Body of pancreas (tissue), 4 donors: Measurements from ENCODE around the gene UCP2. TPM values are rescaled to one million over a fixed set of nuclear protein-coding genes. Genes with fewer than 3 reads are reported as not detected.

Experiments
- ATAC-seq: fragments of 150-250 bp; one replicate; pipeline ENCODE4 v1.9.1; 2016
- DNase-seq, 4 donors: peaks; one replicate each; pipeline ENCODE4 v3.0.0-alpha.2; 2019
- H3K27ac ChIP-seq, 4 donors: fragments of 200-600 bp; sonication (generic); 1 replicate in 3 of 4; 2 replicates in 1 of 4; pipeline versions ENCODE4 v1.5.1 to v1.6.1; 2016 to 2019; ENCODE audit warnings: mild to moderate bottlenecking in 1 of 4, mixed read lengths in 1 of 4, moderate library complexity in 1 of 4
- H3K27me3 ChIP-seq, 2 donors: fragments of 200-600 bp; sonication (generic); one replicate each; pipeline ENCODE4 v1.6.0; 2016; ENCODE audit warnings: mild to moderate bottlenecking in 1 of 2
- H3K36me3 ChIP-seq, 2 donors: fragments of 200-600 bp; sonication (generic); replicated peaks in 1 of 2; 2 replicates each; pipeline ENCODE4 v1.5.1; 2016; ENCODE audit warnings: low read depth in 2 of 2; ENCODE audit not compliant: insufficient read depth in 1 of 2
- H3K4me1 ChIP-seq: fragments of 200-600 bp; sonication (generic); one replicate; pipeline ENCODE4 v1.6.0; 2016
- H3K4me3 ChIP-seq, 2 donors: fragments of 200-600 bp; sonication (generic); 1 replicate in 1 of 2; 2 replicates in 1 of 2; pipeline ENCODE4 v1.5.1; 2016 to 2019
- H3K9me3 ChIP-seq, 3 donors: fragments of 200-600 bp; sonication (generic); 1 replicate in 2 of 3; 2 replicates in 1 of 3; pipeline ENCODE4 v1.5.1; 2016
- POLR2A ChIP-seq, 3 donors: fragments of 450-650 bp; IDR thresholded peaks; one replicate each; pipeline ENCODE4 v1.6.1; 2016; ENCODE audit warnings: antibody characterized with exemption in 3 of 3, mild to moderate bottlenecking in 2 of 3
- WGBS, 2 donors: methylation state at CpG; one replicate each; pipeline ENCODE4 v1.1.5; 2017; 5-methylcytosine and 5-hydroxymethylcytosine counted together
- intact Hi-C: fragments of 100-400 bp; cut with DNase I; formaldehyde crosslinking; loops from one replicate; pipeline ENCODE4 v1.15.1; 2023
- total RNA-seq, 2 donors: library from RNA; depleted of rRNA; stranded (reverse); fragments of >200 nt; gene quantifications; one replicate each; pipeline ENCODE4 v1.1.0, GENCODE V29; 2016
- TF ChIP-seq, protein P1 (sequence below), 7 experiments: fragments of 450-650 bp in 4 of 7; fragments of 200-600 bp in 3 of 7; sonication (generic) in 3 of 7; IDR thresholded peaks; one replicate each; pipeline ENCODE4 v1.5.1; 2016 to 2019; ENCODE audit warnings: antibody characterized with exemption in 7 of 7

UCP2 gene
- total RNA-seq, 2 donors from 2014 or later, result 10.9 to 17.1 TPM

DNA sequence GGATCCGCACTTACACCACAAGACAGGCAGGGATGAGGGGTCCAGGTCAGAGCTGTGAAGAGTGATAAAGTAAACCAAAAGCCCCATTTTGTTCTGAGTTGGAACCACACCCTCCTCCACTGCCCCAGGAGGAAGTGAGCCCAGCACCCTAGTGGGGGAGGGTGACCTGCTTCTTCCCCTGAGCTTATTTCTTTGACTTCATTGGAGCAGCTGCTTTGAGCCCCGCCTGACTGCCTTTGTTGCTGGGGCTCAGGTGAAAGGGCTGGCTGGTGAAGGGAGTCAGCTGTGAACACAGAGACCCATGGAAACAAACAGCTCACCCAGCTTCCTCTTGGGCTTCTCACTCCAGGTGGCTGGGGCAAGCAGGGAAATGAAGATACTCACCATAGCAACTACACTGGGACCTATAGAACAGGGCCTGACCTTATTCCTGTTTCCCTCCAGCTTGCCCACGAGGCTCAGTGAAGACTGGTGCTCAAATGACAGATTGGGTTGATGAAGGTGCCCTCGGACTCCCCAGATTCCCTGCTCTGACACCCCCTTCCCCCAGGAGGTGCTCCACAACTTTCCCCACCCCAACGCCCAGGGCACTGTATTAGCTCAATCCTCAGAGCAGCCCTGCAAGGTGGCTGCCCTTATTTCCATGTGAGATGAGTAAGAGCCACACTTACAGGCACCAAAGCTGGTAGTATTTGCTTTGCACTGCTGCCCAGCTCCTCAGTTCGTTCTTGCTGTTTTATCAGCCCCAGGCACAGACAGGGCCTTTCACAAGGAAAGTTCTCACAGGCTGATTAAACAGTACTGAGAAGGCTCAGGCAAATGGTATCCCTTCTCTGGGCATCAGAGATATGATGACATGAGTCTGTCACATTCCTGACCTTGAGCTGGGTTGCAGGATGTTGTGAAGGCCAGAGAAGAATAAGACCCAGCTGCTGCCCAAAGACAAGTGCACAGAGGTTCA lies 2.4 kb downstream of the UCP2 start:
- 35 to 36% methylated on average over 5 to 6 of the region's 6 CpGs for WGBS, 2 donors
- Histone ChIP-seq H3K27me3 (no peaks in the 10 kb centered on the region), H3K4me1 (peaks cover 37% of the 10 kb centered on the region), H3K36me3 (no peaks in the 10 kb centered on the region), H3K4me3 (no peak overlapping the region), H3K27ac (peak overlapping the region; percentile 7 to 90 (median 72)), H3K9me3 (no peaks in the 10 kb centered on the region)
- TF ChIP-seq POLR2A (IDR thresholded peaks at IDR 0.05), result no peak
- TF ChIP-seq, protein P1, sequence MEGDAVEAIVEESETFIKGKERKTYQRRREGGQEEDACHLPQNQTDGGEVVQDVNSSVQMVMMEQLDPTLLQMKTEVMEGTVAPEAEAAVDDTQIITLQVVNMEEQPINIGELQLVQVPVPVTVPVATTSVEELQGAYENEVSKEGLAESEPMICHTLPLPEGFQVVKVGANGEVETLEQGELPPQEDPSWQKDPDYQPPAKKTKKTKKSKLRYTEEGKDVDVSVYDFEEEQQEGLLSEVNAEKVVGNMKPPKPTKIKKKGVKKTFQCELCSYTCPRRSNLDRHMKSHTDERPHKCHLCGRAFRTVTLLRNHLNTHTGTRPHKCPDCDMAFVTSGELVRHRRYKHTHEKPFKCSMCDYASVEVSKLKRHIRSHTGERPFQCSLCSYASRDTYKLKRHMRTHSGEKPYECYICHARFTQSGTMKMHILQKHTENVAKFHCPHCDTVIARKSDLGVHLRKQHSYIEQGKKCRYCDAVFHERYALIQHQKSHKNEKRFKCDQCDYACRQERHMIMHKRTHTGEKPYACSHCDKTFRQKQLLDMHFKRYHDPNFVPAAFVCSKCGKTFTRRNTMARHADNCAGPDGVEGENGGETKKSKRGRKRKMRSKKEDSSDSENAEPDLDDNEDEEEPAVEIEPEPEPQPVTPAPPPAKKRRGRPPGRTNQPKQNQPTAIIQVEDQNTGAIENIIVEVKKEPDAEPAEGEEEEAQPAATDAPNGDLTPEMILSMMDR (IDR thresholded peaks at IDR 0.05), result no peak
- intact Hi-C loops, result no loop called here
- ATAC-seq (no peak), DNase-seq (peak; percentile 40 to 79 (median 66))

DNA sequence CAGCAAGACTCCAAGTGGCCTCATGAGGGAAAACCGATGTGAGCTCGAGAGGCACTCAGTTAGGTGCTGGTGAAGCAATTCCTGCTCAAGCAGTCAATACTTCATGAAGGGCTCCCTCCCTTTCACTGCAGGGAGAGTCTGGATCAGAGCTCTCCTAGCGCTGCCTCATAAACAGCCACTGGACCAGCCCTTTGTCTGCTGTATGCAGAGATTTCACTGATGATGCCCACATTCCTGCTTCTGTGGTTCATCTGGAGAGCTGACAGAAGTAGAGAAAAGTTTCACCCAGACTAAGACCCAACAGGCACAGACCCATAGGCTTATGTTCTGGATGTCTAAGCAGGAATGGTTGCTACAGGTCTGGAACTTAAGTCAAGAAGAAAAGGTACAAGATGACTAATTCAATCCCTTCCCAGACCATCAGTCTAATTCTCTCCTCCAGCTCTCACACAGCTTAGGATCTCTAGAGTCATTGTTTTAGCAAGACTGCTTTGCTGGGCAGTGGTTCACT lies 4.0 kb downstream of the UCP2 start:
- no peak for DNase-seq
- H3K27ac ChIP-seq, result no peak overlapping the region
- no peaks in the 10 kb centered on the region for H3K27me3 ChIP-seq
- WGBS, 2 donors, result 90 to 96% methylated on average over 3 of the region's 3 CpGs
- H3K4me3 ChIP-seq, result no peak overlapping the region
- no peak for ATAC-seq
- H3K36me3 ChIP-seq, result no peaks in the 10 kb centered on the region
- intact Hi-C loops, result no loop called here
- H3K4me1 ChIP-seq, result peaks cover 34% of the 10 kb centered on the region
- no peak for TF ChIP-seq POLR2A (IDR thresholded peaks at IDR 0.05)
- TF ChIP-seq, protein P1 (IDR thresholded peaks at IDR 0.05), result no peak
- H3K9me3 ChIP-seq, result no peaks in the 10 kb centered on the region

DNA sequence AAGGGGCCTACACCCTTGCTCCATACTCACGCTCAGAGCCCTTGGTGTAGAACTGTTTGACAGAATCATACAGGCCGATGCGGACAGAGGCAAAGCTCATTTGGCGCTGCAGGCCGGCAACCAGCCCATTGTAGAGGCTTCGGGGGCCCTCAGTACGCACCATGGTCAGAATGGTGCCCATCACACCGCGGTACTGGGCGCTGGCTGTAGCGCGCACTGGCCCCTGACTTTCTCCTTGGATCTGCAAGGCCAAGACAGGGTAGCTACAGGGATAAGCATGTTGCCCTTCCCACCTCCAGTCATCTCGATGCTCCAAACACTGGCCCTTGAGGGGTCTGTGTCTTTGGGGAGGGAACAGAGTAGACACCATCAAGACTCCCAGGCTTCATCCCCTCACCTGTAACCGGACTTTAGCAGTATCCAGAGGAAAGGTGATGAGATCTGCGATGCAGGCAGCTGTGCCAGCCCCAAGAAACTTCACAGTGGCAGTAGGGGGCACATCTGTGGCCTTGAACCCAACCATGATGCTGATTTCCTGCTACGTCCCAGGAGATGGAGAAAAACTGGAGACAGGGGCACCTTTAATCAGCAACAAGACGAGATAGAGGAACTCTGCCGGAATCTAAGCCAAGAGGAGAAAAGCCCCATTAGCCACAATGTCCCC lies 4.7 kb downstream of the UCP2 start:
- Histone ChIP-seq H3K4me1 (peaks cover 29% of the 10 kb centered on the region), H3K36me3 (no peaks in the 10 kb centered on the region), H3K4me3 (no peak overlapping the region), H3K9me3 (no peaks in the 10 kb centered on the region), H3K27ac (no peak overlapping the region), H3K27me3 (no peaks in the 10 kb centered on the region)
- ATAC-seq (no peak), DNase-seq (no peak)
- intact Hi-C loops, result no loop called here
- no peak for TF ChIP-seq POLR2A (IDR thresholded peaks at IDR 0.05)
- TF ChIP-seq, protein P1 (IDR thresholded peaks at IDR 0.05), result no peak
- WGBS, 2 donors, result 92 to 97% methylated on average over 15 to 18 of the region's 18 CpGs

DNA sequence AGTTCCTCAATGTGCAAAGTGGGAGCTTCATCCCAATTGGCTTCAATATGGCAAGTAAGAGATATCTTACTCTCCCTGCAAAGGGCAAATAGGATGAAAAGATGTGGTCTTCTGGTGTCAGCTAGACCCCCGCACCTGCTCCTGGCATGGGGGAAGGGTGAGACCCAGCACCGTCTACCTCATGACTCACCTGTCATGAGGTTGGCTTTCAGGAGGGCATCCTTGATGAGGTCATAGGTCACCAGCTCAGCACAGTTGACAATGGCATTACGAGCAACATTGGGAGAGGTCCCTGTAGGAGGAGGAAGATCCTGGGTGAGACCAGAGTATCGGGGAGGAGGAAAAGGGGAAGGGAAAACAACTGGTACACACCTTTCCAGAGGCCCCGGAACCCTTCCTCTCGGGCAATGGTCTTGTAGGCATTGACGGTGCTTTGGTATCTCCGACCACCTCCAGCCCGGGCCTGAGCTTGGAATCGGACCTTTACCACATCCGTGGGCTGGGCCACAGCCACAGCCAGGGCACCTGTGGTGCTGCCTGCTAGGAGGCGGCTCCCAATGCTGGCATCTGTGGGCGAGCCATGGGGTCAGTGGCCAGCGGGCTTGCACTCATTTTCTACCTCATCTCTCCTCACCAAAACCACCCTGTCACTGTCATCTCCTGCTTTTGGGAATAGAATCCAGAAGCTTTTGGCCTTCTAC lies 6.0 kb downstream of the UCP2 start:
- ATAC-seq (no peak), DNase-seq (no peak)
- TF ChIP-seq POLR2A (IDR thresholded peaks at IDR 0.05), result no peak
- TF ChIP-seq, protein P1 (IDR thresholded peaks at IDR 0.05), result no peak
- Histone ChIP-seq H3K27me3 (no peaks in the 10 kb centered on the region), H3K36me3 (no peaks in the 10 kb centered on the region), H3K4me3 (no peak overlapping the region), H3K27ac (no peak overlapping the region), H3K9me3 (no peaks in the 10 kb centered on the region), H3K4me1 (peaks cover 20% of the 10 kb centered on the region)
- 92 to 94% methylated on average over 14 of the region's 14 CpGs for WGBS, 2 donors
- intact Hi-C loops, result no loop called here
